ENCODE results near the gene TNK1. TPM values are rescaled to one million over a fixed set of nuclear protein-coding genes. Genes with fewer than 3 reads are reported as not detected.

The TNK1 gene
- total and polyA plus RNA-seq, 2 donors from 2014 or later = 7.6 to 9.3 TPM

DNA sequence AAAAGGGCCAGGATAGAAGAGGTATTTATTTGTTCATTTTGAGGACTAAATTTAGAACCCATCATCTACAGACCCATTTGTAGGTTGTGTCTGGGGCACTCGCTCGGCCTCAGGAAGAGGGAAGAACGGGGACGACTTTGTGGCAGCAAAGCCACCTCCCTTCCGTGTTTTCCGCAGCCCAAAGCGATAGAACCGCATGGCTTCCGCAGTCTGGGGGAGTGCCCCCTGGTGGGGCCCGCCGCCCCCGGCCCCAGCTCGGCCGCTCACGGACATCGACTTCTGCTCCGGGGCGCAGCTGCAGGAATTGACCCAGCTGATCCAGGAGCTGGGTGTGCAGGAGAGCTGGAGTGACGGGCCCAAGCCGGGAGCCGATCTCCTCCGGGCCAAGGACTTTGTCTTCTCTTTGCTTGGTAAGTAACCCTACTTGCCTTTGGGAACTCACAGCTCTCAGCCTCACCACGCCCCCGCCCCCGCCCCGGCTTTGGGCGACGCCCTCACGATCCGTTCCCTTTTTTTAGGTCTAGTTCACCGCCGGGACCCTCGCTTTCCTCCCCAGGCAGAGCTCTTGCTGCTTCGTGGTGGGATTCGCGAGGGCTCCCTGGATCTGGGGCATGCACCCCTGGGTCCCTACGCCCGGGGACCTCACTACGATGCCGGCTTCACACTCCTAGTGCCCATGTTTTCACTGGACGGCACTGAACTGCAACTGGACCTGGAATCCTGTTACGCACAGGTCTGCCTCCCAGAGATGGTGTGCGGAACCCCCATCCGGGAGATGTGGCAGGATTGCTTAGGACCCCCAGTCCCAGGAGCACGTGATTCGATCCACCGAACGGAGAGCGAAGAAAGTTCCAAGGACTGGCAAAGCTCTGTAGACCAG is 55.0 kb downstream of the TNK1 start:
- H3K36me3 ChIP-seq (ENCODE audit: control insufficient read depth in 2 of 3, insufficient read depth in 3 of 3, low read length in 3 of 3) = no peaks in the 10 kb centered on the region
- FAIRE-seq (no peak), DNase-seq (peak in 4 of 5 donors; percentile 48 to 87 (median 60))
- H3K4me3 ChIP-seq (ENCODE audit: low read length in 3 of 3) = peak overlapping the region; percentile 63 to 79 (median 78)
- H3K9ac ChIP-seq (ENCODE audit: low read length in 3 of 3) = peak overlapping the region; percentile 24 to 32 (median 27)
- H3K4me1 ChIP-seq (ENCODE audit: control insufficient read depth in 2 of 3, insufficient read depth in 2 of 3, low read depth in 1 of 3, low read length in 3 of 3) = peaks cover 0 to 26% (median 5%) of the 10 kb centered on the region in 3 donors
- TF ChIP-seq, protein P1, sequence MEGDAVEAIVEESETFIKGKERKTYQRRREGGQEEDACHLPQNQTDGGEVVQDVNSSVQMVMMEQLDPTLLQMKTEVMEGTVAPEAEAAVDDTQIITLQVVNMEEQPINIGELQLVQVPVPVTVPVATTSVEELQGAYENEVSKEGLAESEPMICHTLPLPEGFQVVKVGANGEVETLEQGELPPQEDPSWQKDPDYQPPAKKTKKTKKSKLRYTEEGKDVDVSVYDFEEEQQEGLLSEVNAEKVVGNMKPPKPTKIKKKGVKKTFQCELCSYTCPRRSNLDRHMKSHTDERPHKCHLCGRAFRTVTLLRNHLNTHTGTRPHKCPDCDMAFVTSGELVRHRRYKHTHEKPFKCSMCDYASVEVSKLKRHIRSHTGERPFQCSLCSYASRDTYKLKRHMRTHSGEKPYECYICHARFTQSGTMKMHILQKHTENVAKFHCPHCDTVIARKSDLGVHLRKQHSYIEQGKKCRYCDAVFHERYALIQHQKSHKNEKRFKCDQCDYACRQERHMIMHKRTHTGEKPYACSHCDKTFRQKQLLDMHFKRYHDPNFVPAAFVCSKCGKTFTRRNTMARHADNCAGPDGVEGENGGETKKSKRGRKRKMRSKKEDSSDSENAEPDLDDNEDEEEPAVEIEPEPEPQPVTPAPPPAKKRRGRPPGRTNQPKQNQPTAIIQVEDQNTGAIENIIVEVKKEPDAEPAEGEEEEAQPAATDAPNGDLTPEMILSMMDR (IDR thresholded peaks at IDR 0.05; ENCODE audit: borderline replicate concordance, extremely low read depth, insufficient read depth) = no peak
- peaks cover 7% of the 10 kb centered on the region for H3K27me3 ChIP-seq (ENCODE audit: control insufficient read depth, insufficient read depth, low read length)
- no peaks in the 10 kb centered on the region for H3K9me3 ChIP-seq (ENCODE audit: control insufficient read depth in 2 of 3, insufficient read depth in 1 of 3, low read length in 3 of 3)
- intact Hi-C loops (cut with DNase I) = no loop called here
- peak overlapping the region; percentile 78 to 86 for H3K27ac ChIP-seq (ENCODE audit: low read depth in 2 of 2, low read length in 2 of 2)

DNA sequence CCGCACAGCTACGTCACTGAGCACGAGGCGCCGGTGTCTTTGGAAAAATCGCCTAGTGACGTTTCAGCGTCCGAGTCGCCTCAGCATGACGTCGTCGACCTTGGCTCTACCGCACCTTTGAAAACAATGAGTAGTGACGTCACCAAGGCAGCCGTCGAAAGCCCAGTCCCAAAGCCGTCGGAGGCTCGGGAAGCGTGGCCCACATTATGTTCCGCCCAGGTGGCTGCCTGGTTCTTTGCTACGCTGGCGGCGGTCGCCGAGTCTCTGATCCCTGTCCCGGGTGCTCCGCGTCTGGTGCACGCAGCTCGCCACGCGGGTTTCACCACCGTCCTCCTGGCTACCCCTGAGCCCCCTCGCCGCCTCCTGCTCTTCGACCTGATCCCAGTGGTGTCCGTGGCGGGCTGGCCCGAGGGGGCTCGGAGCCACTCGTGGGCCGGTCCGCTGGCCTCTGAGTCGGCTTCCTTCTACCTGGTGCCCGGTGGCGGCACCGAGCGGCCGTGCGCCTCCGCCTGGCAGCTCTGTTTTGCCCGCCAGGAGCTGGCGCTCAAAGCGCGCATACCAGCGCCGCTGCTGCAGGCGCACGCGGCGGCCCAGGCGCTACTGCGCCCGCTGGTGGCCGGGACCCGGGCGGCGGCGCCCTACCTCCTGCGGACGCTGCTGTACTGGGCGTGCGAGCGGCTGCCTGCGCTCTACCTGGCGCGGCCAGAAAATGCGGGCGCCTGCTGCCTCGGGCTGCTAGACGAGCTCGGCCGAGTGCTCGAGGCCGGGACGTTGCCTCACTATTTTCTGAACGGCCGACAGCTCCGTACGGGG is 55.9 kb downstream of the TNK1 start:
- FAIRE-seq = no peak
- intact Hi-C loops (cut with DNase I) = no loop called here
- peak overlapping the region in 2 of 3 donors; percentile 24 to 32 for H3K9ac ChIP-seq (ENCODE audit: low read length in 3 of 3)

DNA sequence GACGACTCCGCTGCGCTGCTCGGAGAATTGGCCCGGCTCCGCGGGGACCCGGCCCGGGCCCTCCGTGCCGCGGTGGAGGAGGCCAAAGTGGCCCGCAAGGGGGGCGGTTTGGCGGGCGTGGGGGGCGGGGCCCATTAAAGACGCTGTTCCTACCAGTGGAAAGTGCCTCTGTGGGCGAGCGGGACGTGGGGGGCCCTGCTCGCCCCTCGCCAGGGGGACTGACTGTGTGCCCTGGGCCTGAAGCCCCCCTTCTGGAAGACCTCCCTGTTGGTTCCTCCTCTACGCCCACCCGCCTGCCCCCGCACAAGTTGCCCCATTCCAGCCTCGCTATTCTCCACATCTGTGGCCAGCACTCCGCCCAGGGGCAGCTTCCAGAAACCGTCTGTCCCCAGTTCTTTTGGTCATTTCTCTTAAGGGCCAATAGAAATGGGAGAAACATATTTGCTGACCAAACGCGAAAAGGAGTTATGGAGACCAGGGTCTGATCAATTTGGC is 56.5 kb downstream of the TNK1 start:
- Histone ChIP-seq H3K36me3 (ENCODE audit: control insufficient read depth in 2 of 3, insufficient read depth in 3 of 3, low read length in 3 of 3) (no peaks in the 10 kb centered on the region), H3K4me1 (ENCODE audit: control insufficient read depth in 2 of 3, insufficient read depth in 2 of 3, low read depth in 1 of 3, low read length in 3 of 3) (peaks cover 0 to 26% (median 5%) of the 10 kb centered on the region in 3 donors), H3K4me3 (ENCODE audit: low read length in 3 of 3) (peak overlapping the region; percentile 42 to 79 (median 52)), H3K9me3 (ENCODE audit: control insufficient read depth in 2 of 3, insufficient read depth in 1 of 3, low read length in 3 of 3) (no peaks in the 10 kb centered on the region), H3K27me3 (ENCODE audit: control insufficient read depth, insufficient read depth, low read length) (peaks cover 7% of the 10 kb centered on the region), H3K9ac (ENCODE audit: low read length in 3 of 3) (peak overlapping the region in 2 of 3 donors; percentile 26 to 48), H3K27ac (ENCODE audit: low read depth in 2 of 2, low read length in 2 of 2) (peak overlapping the region; percentile 37 to 86)
- DNase-seq (peak in 1 of 5 donors; percentile 81), FAIRE-seq (no peak)
- TF ChIP-seq, protein P1 (IDR thresholded peaks at IDR 0.05; ENCODE audit: borderline replicate concordance, extremely low read depth, insufficient read depth) = no peak
- intact Hi-C loops (cut with DNase I) = no loop called here

More for the DNA sequence above, 55.9 kb downstream of the TNK1 start:
- peak overlapping the region; percentile 78 to 86 for H3K27ac ChIP-seq (ENCODE audit: low read depth in 2 of 2, low read length in 2 of 2)
- no peaks in the 10 kb centered on the region for H3K9me3 ChIP-seq (ENCODE audit: control insufficient read depth in 2 of 3, insufficient read depth in 1 of 3, low read length in 3 of 3)
- H3K36me3 ChIP-seq (ENCODE audit: control insufficient read depth in 2 of 3, insufficient read depth in 3 of 3, low read length in 3 of 3) = no peaks in the 10 kb centered on the region
- peaks cover 0 to 26% (median 5%) of the 10 kb centered on the region in 3 donors for H3K4me1 ChIP-seq (ENCODE audit: control insufficient read depth in 2 of 3, insufficient read depth in 2 of 3, low read depth in 1 of 3, low read length in 3 of 3)
- TF ChIP-seq, protein P1 (IDR thresholded peaks at IDR 0.05; ENCODE audit: borderline replicate concordance, extremely low read depth, insufficient read depth) = peak; percentile 93
- peaks cover 7% of the 10 kb centered on the region for H3K27me3 ChIP-seq (ENCODE audit: control insufficient read depth, insufficient read depth, low read length)
- peak; percentile 87 to 94 (median 91) for DNase-seq
- H3K4me3 ChIP-seq (ENCODE audit: low read length in 3 of 3) = peak overlapping the region; percentile 21 to 79 (median 78)

Measured in kidney (tissue), 14 donors.